H1 (cell line): ENCODE data around the gene ZNF362. TPM values are rescaled to one million over a fixed set of nuclear protein-coding genes. Genes with fewer than 3 reads are reported as not detected.

Source experiments
- CTCF ChIA-PET: fragments of 300-600 bp; sonication (Branson Sonifier 250); formaldehyde crosslinking; loops from one replicate; lab custom pipeline; 2021; ENCODE audit not compliant: partially characterized antibody; lab: Charles Lee
- POLR2A ChIA-PET: fragments of 300-600 bp; sonication (Branson Sonifier 250); formaldehyde crosslinking; loops from one replicate; lab custom pipeline; 2021; ENCODE audit warnings: inconsistent platforms; ENCODE audit not compliant: partially characterized antibody; lab: Charles Lee
- DNase-seq, 2 experiments: peaks; one replicate each; pipeline versions ENCODE4 v3.0.0 to v3.0.0-alpha.2; 2010 to 2022; ENCODE audit warnings: low spot score in 2 of 2, low read depth in 1 of 2, mixed read lengths in 1 of 2
- FAIRE-seq: peaks from 2 replicates; lab custom pipeline; 2011; peaks lifted over from hg19 to GRCh38; lab: Jason Lieb, UNC
- H2AFZ ChIP-seq: 2 replicates; pipeline ENCODE4 v1.8.1; 2012; ENCODE audit warnings: low read length, inconsistent platforms
- H2AK5ac ChIP-seq: 2 replicates; pipeline ENCODE4 v1.6.1; 2013; ENCODE audit warnings: low read depth, low read length
- H2BK120ac ChIP-seq: replicated peaks from 2 replicates; pipeline ENCODE3; 2013; ENCODE audit warnings: low read depth, low read length, inconsistent platforms
- H2BK12ac ChIP-seq: 2 replicates; pipeline ENCODE4 v1.6.1; 2013; ENCODE audit warnings: low read depth, low read length
- H2BK15ac ChIP-seq: 2 replicates; pipeline ENCODE4 v1.6.1; 2013; ENCODE audit warnings: low read length
- H2BK20ac ChIP-seq: 2 replicates; pipeline ENCODE4 v1.6.1; 2013; ENCODE audit warnings: low read length
- H2BK5ac ChIP-seq: 2 replicates; pipeline ENCODE4 v1.6.1; 2013; ENCODE audit warnings: low read depth, low read length
- H3K14ac ChIP-seq: 2 replicates; pipeline ENCODE4 v1.6.1; 2013; ENCODE audit warnings: inconsistent platforms; ENCODE audit not compliant: insufficient read length
- H3K18ac ChIP-seq: 2 replicates; pipeline ENCODE4 v1.6.1; 2013; ENCODE audit warnings: low read length; ENCODE audit errors: extremely low read depth
- H3K23ac ChIP-seq: 2 replicates; pipeline ENCODE4 v1.6.1; 2013; ENCODE audit warnings: inconsistent platforms; ENCODE audit not compliant: insufficient read length
- H3K23me2 ChIP-seq: 2 replicates; pipeline ENCODE4 v1.6.1; 2013; ENCODE audit warnings: low read depth, low read length
- H3K27ac ChIP-seq: 2 replicates; pipeline ENCODE4 v1.6.1; 2011; ENCODE audit warnings: low read depth, low read length, inconsistent platforms
- H3K27me3 ChIP-seq, 4 experiments: replicated peaks in 1 of 4; 1 replicate in 1 of 4; 2 replicates in 3 of 4; pipeline versions ENCODE4 v1.6.1 to v1.8.1; 2011 to 2013; ENCODE audit warnings: low read length in 3 of 4, mild to moderate bottlenecking in 3 of 4, inconsistent platforms in 2 of 4, mixed read lengths in 2 of 4, moderate library complexity in 1 of 4; ENCODE audit not compliant: control insufficient read depth in 3 of 4, insufficient read depth in 3 of 4; ENCODE audit errors: extremely low read depth in 1 of 4
- H3K36me3 ChIP-seq, 4 experiments: 2 replicates each; pipeline versions ENCODE4 v1.6.1 to v1.8.1; 2011 to 2013; ENCODE audit warnings: mild to moderate bottlenecking in 4 of 4, low read length in 3 of 4, moderate library complexity in 2 of 4, control low read depth in 1 of 4, inconsistent platforms in 1 of 4; ENCODE audit not compliant: insufficient read depth in 4 of 4, control insufficient read depth in 2 of 4
- H3K4ac ChIP-seq: replicated peaks from 2 replicates; pipeline ENCODE3; 2013; ENCODE audit warnings: low read length, low read depth, mixed read lengths, inconsistent platforms; ENCODE audit not compliant: insufficient read length
- H3K4me1 ChIP-seq, 4 experiments: replicated peaks in 1 of 4; 1 replicate in 1 of 4; 2 replicates in 3 of 4; pipeline versions ENCODE4 v1.6.1 to v1.8.1; 2011 to 2013; ENCODE audit warnings: low read length in 3 of 4, inconsistent platforms in 2 of 4, mixed read lengths in 1 of 4; ENCODE audit not compliant: insufficient read depth in 4 of 4, control insufficient read depth in 3 of 4
- H3K4me2 ChIP-seq, 2 experiments: 2 replicates each; pipeline versions ENCODE4 v1.6.1 to v1.8.1; 2011 to 2013; ENCODE audit warnings: low read depth in 2 of 2, low read length in 2 of 2, control low read depth in 1 of 2, inconsistent platforms in 1 of 2, mild to moderate bottlenecking in 1 of 2; ENCODE audit not compliant: insufficient read depth in 1 of 2
- H3K4me3 ChIP-seq, 4 experiments: fragments of 200-600, 300-600 bp in 1 of 4; sonication (generic), shearing (Covaris generic), sonication (Bioruptor Twin) in 1 of 4; 2 replicates each; pipeline versions ENCODE4 v1.5.1 to v1.8.1; 2011 to 2016; ENCODE audit warnings: low read length in 4 of 4, low read depth in 3 of 4, control low read depth in 2 of 4, inconsistent platforms in 2 of 4, mild to moderate bottlenecking in 2 of 4, mixed read lengths in 1 of 4, moderate library complexity in 1 of 4; ENCODE audit not compliant: insufficient read depth in 2 of 4; ENCODE audit errors: extremely low read depth in 1 of 4
- H3K56ac ChIP-seq: replicated peaks from 2 replicates; pipeline ENCODE3; 2013; ENCODE audit warnings: low read depth, mild to moderate bottlenecking, mixed read lengths, low read length, inconsistent platforms; ENCODE audit not compliant: insufficient read length
- H3K79me1 ChIP-seq: 2 replicates; pipeline ENCODE4 v1.6.1; 2013; ENCODE audit warnings: low read depth, low read length, control low read depth
- H3K79me2 ChIP-seq, 2 experiments: 2 replicates each; pipeline versions ENCODE4 v1.6.1 to v1.8.1; 2012 to 2013; ENCODE audit warnings: low read length in 2 of 2, mild to moderate bottlenecking in 2 of 2, inconsistent platforms in 1 of 2; ENCODE audit not compliant: insufficient read depth in 2 of 2, control insufficient read depth in 1 of 2
- H3K9ac ChIP-seq, 4 experiments: replicated peaks in 1 of 4; 1 replicate in 1 of 4; 2 replicates in 3 of 4; pipeline versions ENCODE4 v1.6.1 to v1.8.1; 2011 to 2013; ENCODE audit warnings: low read depth in 3 of 4, low read length in 3 of 4, control low read depth in 2 of 4, mild to moderate bottlenecking in 2 of 4, moderate library complexity in 2 of 4, inconsistent platforms in 1 of 4; ENCODE audit errors: extremely low read depth in 1 of 4
- H3K9me3 ChIP-seq, 2 experiments: 2 replicates each; pipeline versions ENCODE4 v1.6.1 to v1.8.1; 2012 to 2013; ENCODE audit warnings: mild to moderate bottlenecking in 2 of 2, moderate library complexity in 2 of 2, control low read depth in 1 of 2, inconsistent platforms in 1 of 2, low read depth in 1 of 2, low read length in 1 of 2, mixed read lengths in 1 of 2; ENCODE audit not compliant: insufficient read depth in 2 of 2
- H4K20me1 ChIP-seq, 2 experiments: replicated peaks in 1 of 2; 2 replicates each; pipeline versions ENCODE3 to v1.8.1; 2011 to 2013; ENCODE audit warnings: inconsistent platforms in 2 of 2, low read length in 2 of 2, mild to moderate bottlenecking in 1 of 2; ENCODE audit not compliant: insufficient read depth in 2 of 2, control insufficient read depth in 1 of 2
- H4K5ac ChIP-seq: 2 replicates; pipeline ENCODE4 v1.6.1; 2013; ENCODE audit warnings: low read length, low read depth, mixed read lengths, inconsistent platforms; ENCODE audit not compliant: insufficient read length
- H4K8ac ChIP-seq: 2 replicates; pipeline ENCODE4 v1.8.0; 2013; ENCODE audit warnings: mild to moderate bottlenecking, moderate library complexity, low read length, inconsistent platforms; ENCODE audit not compliant: insufficient read depth; ENCODE audit errors: extremely low read depth
- H4K91ac ChIP-seq: replicated peaks from 2 replicates; pipeline ENCODE3; 2013; ENCODE audit warnings: low read length, mixed read lengths, inconsistent platforms; ENCODE audit not compliant: insufficient read length
- HDAC2 ChIP-seq, 2 experiments: fragments of 300-600 bp in 1 of 2; sonication (generic) in 1 of 2; IDR thresholded peaks; 2 replicates each; pipeline ENCODE4 v1.6.1; 2011 to 2012; ENCODE audit warnings: low read depth in 2 of 2, low read length in 2 of 2, mild to moderate bottlenecking in 2 of 2, moderate library complexity in 2 of 2, borderline replicate concordance in 1 of 2, inconsistent platforms in 1 of 2
- HDAC6 ChIP-seq: IDR thresholded peaks from one replicate; pipeline ENCODE4 v1.7.1; 2012; ENCODE audit warnings: low read depth, mild to moderate bottlenecking, inconsistent platforms, low read length, moderate library complexity
- KDM4A ChIP-seq: IDR thresholded peaks from one replicate; pipeline ENCODE4 v1.7.1; 2012; ENCODE audit warnings: low read depth, mild to moderate bottlenecking, moderate library complexity, low read length, inconsistent platforms; ENCODE audit not compliant: severe bottlenecking
- POLR2AphosphoS5 ChIP-seq: IDR thresholded peaks from 2 replicates; pipeline ENCODE4 v1.6.1; 2011; ENCODE audit warnings: low read depth, low read length
- WGBS, 2 experiments: shearing (Covaris generic) in 1 of 2; methylation state at CpG; one replicate each; pipeline versions ENCODE4 v1.1.6 to v1.1.7; 2013 to 2015; ENCODE audit warnings: low lambda C conversion rate in 2 of 2, mixed read lengths in 2 of 2, inconsistent platforms in 1 of 2, low coverage in 1 of 2, missing lambda C conversion rate in 1 of 2; ENCODE audit not compliant: insufficient replicate concordance in 2 of 2, insufficient coverage in 1 of 2, insufficient read length in 1 of 2; ENCODE audit errors: extremely low coverage in 1 of 2, missing lambda C conversion rate in 1 of 2; 5-methylcytosine and 5-hydroxymethylcytosine counted together
- polyA plus RNA-seq, 7 experiments: library from polyadenylated mRNA; depleted of rRNA in 3 of 7; stranded (reverse) in 5 of 7; unstranded in 2 of 7; fragments of >200 nt in 5 of 7; fragments of 200-250 nt in 2 of 7; gene quantifications; 1 replicate in 5 of 7; 2 replicates in 1 of 7; 4 replicates in 1 of 7; pipeline versions ENCODE4 v1.2.1 to v1.2.3, GENCODE V29; 2011 to 2013; ENCODE audit warnings: missing spikeins in 2 of 7, mixed read lengths in 2 of 7
- total RNA-seq: library from RNA; stranded (reverse); fragmentation: NEBNext Ultra II Directional; extraction: Animal tissue kit (Norgen Biotek cat#: 25700); gene quantifications from 2 replicates; pipeline ENCODE4 v1.2.1, GENCODE V29; 2021

The ZNF362 gene
- total and polyA plus RNA-seq, 2 of the 8 experiments (the other 6 are each of a cell fraction or from before 2014, with no cell fraction given): 24.2 to 27.8 TPM

DNA sequence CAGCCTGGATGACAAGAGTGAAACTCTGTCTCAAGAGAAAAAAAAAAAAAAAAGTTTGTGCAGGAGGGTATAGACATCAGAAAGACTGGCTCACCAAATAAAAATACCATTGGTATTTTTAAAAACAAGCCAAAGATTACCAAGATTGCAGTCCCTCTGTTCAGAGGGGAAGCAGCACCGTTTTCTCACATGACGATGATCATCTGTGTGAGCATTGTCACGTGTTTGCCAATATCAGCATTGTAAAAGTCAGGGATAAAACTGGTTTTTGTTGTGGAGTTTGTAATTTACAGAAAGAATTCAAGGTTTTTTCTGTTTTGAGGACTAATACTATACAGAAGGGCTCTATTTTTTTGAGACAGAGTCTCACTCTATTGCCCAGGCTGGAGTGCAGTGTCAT lies 26.5 kb downstream of the ZNF362 start:
- no peaks in the 10 kb centered on the region for H3K23me2 ChIP-seq
- H2AFZ ChIP-seq: no peak overlapping the region
- H2BK20ac ChIP-seq: no peak overlapping the region
- no peak overlapping the region for H2BK15ac ChIP-seq
- no peak overlapping the region for H3K56ac ChIP-seq
- no peak overlapping the region for H4K8ac ChIP-seq
- WGBS, 2 experiments: 90% methylated on average over 3 of the region's 3 CpGs; no CpG with 5 or more reads in 1 of the 2 experiments
- H3K14ac ChIP-seq: no peak overlapping the region
- H3K27me3 ChIP-seq: no peaks in the 10 kb centered on the region
- no peaks in the 10 kb centered on the region for H3K9me3 ChIP-seq
- ChIA-PET CTCF (interaction anchor here (0.7 to 2.3 kb wide), 3 partner anchors 13 to 843 kb away, joined by 3 to 13 read pairs (median 3); no protein-coding TSS in a partner anchor), POLR2A (no interaction called here)
- no peak overlapping the region for H3K4ac ChIP-seq
- H2BK5ac ChIP-seq: no peak overlapping the region
- no peak overlapping the region for H3K27ac ChIP-seq
- H2AK5ac ChIP-seq: no peak overlapping the region
- H3K79me1 ChIP-seq: no peaks in the 10 kb centered on the region
- no peak overlapping the region for H3K4me3 ChIP-seq
- peaks cover 0 to 3% of the 10 kb centered on the region in 2 experiments for H4K20me1 ChIP-seq
- H3K18ac ChIP-seq: no peak overlapping the region
- H3K9ac ChIP-seq: no peak overlapping the region
- no peak overlapping the region for H4K91ac ChIP-seq
- no peak overlapping the region for H3K23ac ChIP-seq
- H3K4me2 ChIP-seq: no peak overlapping the region
- DNase-seq (no peak), FAIRE-seq (no peak)
- H2BK12ac ChIP-seq: no peak overlapping the region
- no peaks in the 10 kb centered on the region for H3K4me1 ChIP-seq
- no peak overlapping the region for H2BK120ac ChIP-seq
- peaks cover 6 to 14% (median 11%) of the 10 kb centered on the region in 4 experiments; a peak in 7 of 8 replicates for H3K36me3 ChIP-seq
- no peaks in the 10 kb centered on the region for H3K79me2 ChIP-seq
- H4K5ac ChIP-seq: no peak overlapping the region
- TF ChIP-seq POLR2AphosphoS5 (no peak), HDAC6 (no peak), HDAC2 (IDR thresholded peaks at IDR 0.05; ENCODE audit: borderline replicate concordance in 1 of 2, low read depth in 2 of 2, low read length in 2 of 2) (no peak), KDM4A (no peak)
